Stimulated activated CD4-positive, alpha-beta T cell treated with anti-CD3 and anti-CD28 coated beads, TNF-alpha, amount 100 ng/mL, for 48 hours (primary cell): ENCODE data around the gene MS4A12.
"Not testable (repeated sequence)": the region's sequence is repeated elsewhere in the genome, so short reads cannot be mapped to it uniquely, and the experiment has no call there.

Experiments
- DNase-seq, 3 donors: peaks; one replicate each; pipeline ENCODE4 v3.0.0-alpha.2; 2020; ENCODE audit warnings: low read depth in 3 of 3

The MS4A12 gene, protein sequence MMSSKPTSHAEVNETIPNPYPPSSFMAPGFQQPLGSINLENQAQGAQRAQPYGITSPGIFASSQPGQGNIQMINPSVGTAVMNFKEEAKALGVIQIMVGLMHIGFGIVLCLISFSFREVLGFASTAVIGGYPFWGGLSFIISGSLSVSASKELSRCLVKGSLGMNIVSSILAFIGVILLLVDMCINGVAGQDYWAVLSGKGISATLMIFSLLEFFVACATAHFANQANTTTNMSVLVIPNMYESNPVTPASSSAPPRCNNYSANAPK

DNA sequence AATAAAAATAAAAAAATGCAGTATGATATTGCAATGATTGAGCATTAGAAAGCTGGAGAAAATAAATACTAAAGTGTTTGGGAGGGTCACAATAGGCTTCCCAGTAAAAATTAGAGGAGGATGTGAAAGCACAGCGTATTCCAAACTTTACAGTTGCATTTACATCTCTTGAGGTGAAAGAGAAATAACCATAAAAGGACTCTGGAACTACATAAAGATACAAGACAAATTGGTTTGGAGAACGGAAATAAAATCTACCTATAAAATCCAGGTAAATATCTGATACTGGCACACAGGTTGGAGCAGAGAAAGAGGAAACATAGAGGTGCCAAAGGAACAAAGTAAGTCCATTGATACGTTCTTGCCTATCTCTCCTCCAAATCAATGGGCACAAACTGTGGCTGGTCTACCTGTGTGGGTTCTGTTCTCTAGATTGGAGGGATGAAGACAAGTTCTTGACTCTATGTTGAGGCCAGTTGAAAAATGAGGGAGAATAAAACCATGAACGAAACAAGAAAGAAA, at the start of gene MS4A12:
MS4A12 (plus strand) TSS at position 291 of the 522 bp plus-strand sequence. CDS start 4,541 bp downstream, outside the sequence.
- DNase-seq = no peak

DNA sequence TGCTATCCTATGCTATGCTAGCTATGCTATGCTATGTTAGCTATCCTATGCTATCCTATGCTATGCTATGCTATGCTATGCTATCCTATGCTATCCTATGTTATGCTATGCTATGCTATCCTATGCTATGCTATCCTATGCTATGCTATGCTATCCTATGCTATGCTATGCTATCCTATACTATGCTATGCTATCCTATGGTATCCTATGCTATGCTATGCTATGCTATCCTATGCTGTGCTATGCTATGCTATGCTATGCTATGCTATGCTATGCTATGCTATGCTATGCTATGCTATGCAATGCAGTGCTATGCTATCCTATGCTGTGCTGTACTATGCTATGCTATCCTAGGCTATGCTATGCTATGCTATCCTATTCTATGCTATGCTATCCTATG, 45.5 kb upstream of the MS4A12 start:
- DNase-seq = no peak

DNA sequence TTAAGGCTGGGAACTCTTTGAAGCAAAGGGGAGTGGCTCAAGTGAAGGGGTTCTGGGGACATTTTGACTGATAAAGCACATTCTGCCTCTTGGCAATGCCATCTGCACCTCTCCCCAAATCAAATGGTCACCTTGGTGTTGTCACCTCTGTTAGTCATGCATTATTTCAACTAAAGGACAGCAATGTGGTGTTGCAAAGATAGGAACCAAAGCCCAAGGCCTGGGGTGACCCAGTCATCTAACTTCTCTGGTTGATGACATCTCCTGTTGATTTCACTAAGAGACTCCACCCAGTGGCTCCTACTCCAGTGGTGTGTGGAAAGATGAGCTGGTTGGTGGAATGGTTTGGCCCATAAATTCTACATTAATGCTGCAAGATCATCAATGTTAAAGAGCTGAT, 44.7 kb upstream of the MS4A12 start:
- DNase-seq = no peak

DNA sequence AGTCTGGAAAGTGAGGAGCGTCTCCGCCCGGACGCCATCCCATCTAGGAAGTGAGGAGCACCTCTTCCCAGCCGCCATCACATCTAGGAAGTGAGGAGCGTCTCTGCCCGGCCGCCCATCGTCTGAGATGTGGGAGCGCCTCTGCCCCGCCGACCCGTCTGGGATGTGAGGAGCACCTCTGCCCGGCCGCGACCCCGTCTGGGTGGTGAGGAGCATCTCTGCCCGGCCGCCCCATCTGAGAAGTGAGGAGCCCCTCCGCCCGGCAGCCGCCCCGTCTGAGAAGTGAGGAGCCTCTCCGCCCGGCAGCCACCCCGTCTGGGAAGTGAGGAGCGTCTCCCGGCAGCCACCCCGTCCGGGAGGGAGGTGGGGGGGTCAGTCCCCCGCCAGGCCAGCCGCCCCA, 41.4 kb upstream of the MS4A12 start:
- not testable (repeated sequence) for DNase-seq

DNA sequence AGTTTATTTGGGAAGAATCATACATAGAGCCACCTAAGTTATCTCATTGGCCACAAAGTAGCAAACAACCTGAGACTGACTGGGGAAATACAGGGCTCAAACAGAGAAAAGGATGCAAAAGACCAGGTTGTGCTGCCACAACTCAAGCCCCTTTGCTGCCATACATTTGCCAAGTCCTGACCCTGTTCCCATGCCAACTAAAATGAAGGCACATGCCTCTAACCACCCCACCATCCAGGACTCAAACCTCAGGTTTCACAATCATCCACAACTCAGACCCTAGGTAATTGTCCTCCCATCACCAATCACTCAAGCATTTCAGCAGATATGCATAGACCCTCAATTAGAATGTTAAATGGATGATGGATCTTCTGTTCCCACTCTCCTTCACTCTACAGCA, 38.4 kb upstream of the MS4A12 start:
- DNase-seq = no peak

DNA sequence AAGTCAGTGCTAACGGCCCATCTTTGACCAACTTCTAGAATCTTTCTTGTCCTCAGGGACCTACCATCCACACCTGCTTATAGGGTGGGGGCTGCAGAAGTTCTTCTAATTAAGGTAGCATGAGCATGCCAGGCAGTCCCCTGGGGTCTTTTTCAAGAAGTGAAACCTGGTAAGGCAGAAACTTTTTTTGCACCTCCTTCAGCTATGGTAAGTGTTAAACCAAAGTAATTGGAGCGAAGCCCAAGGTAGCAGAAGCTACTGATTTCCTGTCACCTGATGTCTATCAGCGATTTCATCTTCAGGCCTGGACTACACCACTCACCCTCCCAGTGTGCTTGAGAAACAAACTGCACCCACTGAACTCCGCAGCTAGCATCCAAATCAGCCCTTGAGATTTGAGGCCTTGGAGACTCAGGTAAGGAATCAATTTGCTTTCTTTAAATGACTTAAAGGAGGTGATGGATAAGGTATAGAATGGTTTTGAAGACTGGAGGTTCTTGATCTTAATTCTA, 37.0 kb upstream of the MS4A12 start, which contains the start of gene MS4A1:
MS4A1 (plus strand) TSS at position 317 of the 512 bp plus-strand sequence. CDS start 6,528 bp downstream, outside the sequence.
- no peak for DNase-seq

DNA sequence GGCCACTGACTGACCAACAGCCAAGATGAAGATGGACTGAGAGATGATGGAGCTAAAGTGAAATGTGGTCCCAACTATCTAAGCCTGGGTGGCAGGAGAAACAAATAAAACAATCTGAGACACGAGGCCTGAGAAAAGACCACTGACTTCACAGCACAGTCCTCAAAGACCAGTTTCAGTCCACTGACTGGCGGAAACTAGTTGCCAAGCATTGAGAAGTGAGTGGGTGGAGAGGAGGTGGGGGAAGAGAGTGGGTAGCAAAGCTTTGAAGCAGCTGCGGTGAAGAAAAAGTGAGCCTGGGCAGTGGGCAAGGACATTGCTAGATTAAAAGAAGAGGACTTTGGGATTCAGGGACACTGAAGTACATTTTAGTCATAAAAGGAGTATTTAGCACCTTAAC, 35.0 kb upstream of the MS4A12 start:
- DNase-seq = no peak

DNA sequence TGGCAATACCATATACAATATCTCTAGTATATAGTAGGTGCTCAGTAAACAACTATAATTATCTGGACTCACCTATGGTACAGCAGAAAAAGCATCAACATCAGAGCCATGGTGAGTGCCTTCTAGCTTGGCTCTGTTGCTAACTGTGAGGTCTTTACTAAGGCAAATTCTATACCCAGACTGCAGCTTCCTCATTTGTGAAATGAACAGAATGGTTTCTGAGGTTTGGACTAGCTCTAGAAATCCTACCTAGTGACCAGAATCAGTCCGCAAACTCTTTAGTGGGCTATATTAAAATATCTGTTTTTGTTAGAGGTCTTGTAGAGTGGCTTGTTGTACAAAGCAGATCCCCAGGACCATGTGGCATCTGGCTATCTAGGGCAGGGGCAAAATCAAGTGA, 33.2 kb upstream of the MS4A12 start:
- no peak for DNase-seq

DNA sequence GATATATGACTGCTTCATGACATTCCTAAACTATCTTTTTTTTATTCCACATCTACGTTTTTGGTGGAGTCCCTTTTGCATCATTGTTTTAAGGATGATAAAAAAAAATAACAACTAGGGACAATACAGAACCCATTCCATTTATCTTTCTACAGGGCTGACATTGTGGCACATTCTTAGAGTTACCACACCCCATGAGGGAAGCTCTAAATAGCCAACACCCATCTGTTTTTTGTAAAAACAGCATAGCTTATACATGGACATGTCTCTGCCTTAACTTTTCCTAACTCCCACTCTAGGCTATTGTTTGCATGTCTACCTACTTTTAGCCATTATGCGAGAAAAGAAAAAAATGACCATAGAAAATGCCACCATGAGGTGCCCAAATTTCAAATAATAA, 23.7 kb upstream of the MS4A12 start:
- DNase-seq = no peak

DNA sequence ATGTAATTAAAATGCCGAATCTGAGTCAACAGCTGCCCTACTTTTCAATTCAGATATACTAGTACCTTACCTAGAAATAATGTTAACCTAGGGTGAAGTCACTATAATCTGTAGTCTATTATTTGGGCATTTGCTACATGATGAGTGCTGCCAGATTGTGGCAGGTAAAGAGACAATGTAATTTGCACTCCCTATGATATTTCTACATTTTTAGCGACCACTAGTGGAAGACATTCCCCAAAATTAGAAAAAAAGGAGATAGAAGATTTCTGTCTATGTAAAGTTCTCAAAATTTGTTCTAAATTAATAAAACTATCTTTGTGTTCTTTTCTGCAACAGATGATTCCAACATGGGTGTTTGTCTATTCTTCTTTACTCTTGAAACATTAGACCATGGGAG, 22.9 kb upstream of the MS4A12 start:
- DNase-seq = no peak

DNA sequence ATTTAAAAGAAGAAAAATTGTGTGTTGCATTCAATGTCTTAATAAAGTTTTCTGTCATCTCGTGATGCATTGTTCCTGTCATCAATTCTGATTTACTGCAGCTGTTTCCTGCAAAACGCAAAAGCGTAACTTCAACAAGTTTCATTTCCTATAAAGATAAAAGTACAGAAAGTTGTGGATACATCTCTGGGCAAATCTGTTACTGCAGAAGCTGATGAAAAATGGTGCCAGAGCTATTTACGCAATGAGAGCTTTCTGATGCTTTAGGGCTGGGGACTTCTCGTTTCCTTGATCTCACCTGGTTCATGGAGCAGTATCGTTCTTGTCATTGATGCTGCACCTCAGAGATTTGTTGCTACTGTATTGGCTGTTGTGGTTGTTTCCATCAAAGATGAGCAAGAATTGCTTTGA, 15.5 kb upstream of the MS4A12 start:
- DNase-seq = no peak

DNA sequence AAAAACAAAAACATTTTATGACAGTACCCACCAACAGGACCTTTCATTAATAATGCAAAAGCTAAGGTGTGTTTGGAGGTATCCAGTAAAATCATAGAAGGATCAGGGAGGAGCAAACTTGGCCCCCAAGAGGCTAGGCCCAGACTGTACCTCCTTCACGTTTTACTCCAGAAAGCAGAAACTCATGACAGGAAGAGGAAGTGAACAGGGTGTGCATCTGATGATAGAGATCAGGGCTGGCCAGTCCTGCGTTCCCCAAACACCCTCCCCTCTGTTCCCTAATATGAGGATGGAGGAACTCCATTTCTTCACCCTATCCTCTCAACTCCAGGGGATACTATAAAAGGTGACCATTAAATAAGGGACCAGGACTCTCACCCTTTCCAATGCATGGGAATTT, 10.2 kb upstream of the MS4A12 start:
- no peak for DNase-seq

DNA sequence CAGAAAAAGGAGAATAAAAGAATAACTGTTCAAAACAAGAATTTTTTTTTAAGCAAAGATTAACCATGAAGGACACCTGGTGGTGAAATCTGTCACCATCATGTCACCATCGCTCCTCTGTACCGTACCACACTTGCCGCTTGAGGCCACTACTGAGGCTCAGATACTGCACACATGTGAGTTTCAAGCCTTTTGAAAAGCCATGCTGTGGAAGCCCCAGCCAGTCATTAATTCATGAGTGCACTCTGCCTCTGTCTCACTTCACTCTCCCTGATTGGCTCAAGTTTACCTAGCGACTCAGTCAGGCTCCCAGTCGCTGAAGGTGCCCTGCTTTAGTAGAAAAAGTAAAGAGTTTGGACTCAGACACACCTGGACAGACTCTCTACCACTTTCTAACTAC, 6.6 kb upstream of the MS4A12 start:
- no peak for DNase-seq

DNA sequence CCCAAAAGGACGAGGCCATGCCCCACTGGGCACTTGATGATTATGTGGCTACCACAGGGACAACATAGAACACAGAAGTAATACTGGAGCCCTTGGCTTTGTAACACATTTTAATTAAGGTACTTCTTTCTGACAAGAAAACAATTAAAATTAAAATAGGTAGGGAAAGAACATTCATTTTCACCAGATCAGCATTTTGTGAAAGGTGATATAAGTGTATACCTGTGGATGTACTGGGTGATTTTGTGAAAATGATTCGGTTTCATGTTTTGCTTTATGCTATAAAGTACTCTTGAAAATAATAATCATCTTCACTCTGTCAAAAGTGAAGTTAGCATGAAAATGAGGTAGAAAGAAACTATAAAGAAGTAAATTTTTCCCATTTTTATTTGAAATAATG, 876 bp downstream of the MS4A12 start:
- no peak for DNase-seq

DNA sequence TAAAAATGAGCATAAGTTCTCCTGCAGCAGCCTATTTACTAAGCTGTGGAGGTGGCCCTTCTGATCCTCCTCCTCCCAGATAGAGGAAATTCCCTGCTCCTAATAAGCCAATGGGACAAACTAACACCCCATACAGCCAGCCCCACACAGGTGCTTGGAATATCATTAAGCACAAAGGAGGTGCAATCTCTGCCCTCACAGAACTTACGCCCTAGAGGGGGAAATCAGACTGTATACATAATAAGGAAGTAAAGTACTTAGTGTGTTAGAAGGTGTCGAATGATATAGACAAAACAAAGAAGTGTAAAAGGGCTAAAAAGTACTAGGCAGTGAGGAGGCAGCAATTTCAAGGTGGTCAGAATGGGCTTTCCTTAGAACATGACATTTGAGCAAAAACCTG, 5.8 kb downstream of the MS4A12 start:
- DNase-seq = no peak

DNA sequence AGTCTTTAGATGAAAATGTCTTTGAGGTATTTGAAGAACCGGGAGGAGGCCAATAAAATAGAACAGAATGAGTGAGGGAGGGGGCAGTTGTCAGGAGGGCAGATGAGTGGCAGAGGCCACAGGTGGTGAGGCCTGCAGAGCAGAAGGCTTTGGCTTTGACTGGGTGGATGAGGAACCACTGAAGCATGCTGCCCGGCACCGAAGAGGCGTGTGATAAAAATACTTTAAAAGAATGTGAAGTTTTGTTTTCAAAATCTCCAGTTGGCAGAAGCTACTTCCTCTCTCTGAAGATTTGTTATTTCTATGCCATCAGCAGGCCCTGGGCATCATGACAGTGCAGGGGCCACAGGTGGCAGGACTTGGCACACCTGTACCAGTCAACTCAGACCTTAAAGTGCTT, 6.3 kb downstream of the MS4A12 start:
- DNase-seq = no peak

DNA sequence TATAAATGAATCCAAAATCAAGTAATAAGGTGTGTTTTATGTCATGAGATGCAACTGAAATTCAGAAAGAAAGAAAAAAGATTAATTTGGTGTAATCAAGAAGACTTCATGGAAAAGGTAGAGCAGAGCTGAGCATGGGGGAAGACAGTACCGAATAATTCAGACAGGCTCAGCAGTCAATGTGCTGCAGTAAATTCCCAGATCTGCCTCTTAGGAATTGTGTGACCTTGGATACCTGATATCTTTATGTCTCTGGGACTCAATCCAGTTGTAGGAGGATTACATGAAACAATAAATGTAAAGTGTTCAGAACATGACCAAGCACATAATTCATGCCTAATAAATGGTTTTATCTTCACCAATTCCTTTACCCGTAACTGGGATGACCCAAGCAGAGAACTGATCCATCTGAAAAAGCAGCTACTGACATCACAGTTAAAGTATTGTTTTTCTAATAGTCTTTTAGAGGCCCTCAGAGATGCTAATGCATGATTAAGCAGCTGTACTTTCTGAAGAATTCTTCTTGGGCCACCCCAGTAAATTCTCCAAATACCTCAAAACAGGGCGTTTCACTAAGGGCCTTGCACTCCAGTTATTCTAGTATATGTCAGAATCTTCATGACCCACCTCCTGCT, 7.8 kb downstream of the MS4A12 start:
- DNase-seq = no peak

DNA sequence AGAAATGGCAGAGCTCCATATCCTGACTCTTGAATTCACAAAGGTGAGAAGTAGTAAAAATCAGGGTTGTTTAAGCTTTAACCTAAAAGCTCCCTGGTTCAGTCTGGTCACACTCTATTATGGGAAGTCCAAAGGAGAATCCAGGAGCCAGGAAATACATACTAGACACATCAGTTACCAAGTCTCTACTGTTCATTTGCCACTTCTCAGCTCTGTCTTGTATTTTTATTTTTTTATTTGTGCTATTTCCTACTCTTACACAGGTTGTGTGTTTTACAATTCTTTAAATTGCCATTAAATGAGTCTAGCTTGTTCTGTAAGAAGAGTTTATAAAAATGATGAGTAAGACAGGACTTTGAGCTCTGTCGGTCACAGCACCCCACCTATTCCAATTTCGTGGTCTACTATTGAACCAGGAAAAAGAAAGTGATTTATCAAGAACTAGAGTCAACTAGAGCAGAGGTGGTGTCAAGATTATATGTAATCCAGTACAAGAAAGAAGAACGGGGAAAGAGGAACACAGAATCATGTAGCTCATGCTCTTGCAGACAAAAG, 9.7 kb downstream of the MS4A12 start:
- no peak for DNase-seq

DNA sequence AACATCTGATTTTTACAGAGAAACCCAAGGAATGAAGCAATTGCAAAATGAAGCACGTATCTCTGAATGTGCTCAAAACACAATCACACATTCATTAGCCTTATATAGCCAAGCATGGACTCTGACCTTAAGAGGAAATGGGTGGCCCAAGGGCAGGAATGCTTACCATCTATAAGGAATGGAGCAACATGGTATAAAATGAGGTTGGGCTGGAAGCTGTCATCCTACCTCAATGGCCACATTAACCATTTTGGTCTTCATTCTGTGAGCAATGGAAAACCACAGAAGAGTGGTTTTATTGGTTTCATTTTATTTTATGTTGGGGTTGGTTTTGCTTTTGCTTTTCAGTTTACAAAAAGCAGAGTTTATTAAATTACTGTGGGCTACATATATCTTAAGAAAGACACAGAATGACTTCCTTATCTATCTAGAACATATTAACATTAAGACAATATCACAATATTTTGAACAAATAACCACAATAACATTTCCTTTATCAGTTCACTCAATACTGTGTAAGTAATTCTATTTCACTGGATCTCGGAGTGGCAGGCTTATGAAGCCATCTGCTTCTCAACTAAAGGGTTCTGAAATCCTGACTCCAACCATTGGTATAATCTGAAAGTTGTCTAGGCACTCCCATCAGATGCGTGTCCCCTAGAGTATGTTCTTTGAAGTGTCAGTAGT, 11.8 kb downstream of the MS4A12 start:
- DNase-seq = no peak

DNA sequence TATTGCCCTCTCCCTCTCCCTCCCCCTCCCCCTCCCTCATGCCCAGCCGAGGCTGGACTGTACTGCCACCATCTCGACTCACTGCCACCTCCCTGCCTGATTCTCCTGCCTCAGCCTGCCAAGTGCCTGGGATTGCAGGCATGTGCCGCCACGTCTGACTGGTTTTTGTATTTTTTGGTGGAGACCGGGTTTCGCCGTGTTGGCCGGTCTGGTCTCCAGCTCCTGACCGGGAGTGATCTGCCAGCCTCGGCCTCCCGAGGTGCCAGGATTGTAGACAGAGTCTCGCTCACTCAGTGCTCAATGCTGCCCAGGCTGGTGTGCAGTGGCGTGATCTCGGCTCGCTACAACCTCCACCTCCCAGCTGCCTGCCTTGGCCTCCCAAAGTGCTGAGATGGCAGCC, 17.0 kb downstream of the MS4A12 start:
- not testable (repeated sequence) for DNase-seq

DNA sequence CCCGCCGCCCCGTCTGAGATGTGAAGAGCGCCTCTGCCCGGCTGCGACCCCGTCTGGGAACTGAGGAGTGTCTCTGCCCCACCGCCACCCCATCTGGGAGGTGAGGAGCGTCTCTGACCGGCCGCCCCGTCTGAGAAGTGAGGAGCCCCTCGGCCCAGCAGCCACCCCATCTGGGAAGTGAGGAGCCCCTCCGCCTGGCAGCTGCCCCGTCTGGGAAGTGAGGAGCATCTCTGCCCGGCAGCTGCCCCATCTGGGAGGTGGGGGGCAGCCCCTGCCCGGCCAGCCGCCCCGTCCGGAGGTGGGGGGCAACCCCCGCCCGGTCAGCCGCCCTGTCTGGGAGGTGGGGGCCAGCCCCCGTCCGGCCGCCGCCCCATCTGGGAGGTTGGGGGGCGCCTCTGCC, 17.6 kb downstream of the MS4A12 start:
- not testable (repeated sequence) for DNase-seq

DNA sequence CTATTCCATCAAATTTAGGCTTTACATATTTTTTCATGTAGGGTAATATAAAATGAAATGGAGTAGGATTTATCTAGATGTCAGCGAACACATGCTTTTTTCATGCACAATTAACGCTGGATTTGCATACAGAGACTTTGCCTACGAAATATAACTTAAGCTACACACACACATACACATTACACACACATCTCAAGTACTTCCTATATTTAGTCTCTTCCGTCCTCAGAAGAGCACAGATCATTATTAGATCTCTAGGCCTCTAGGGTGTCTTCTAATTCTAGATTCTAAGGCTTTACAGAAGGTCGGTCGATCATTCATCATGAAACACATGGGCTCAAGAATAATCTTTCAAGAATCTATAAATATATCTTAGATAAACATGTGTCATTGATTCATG, 18.8 kb downstream of the MS4A12 start:
- no peak for DNase-seq
